GOT3 (cell line): ENCODE data around the gene AUTS2.

Experiments used
- DNase-seq: peaks from one replicate; lab custom pipeline; 2025; ENCODE audit warnings: mixed read lengths; lab: John Stamatoyannopoulos, UW

Gene AUTS2

GRCh38 chr7:70419526-70420380, 821.5 kb downstream of the AUTS2 start:
- no peak for DNase-seq

- no peak for DNase-seq
These were observed 822.0 kb downstream of the AUTS2 start for GRCh38 chr7:70420381-70420662.

GRCh38 chr7:70421319-70421718, 823.0 kb downstream of the AUTS2 start:
- DNase-seq = no peak

- DNase-seq = no peak
These were observed 828.1 kb downstream of the AUTS2 start for GRCh38 chr7:70426249-70426880.

GRCh38 chr7:70432567-70433001, 834.3 kb downstream of the AUTS2 start:
- DNase-seq = no peak

- DNase-seq = no peak
These were observed 836.1 kb downstream of the AUTS2 start for GRCh38 chr7:70434376-70434775.

- no peak for DNase-seq
These were observed 836.5 kb downstream of the AUTS2 start for GRCh38 chr7:70434821-70435220.

- no peak for DNase-seq
These were observed 837.4 kb downstream of the AUTS2 start for GRCh38 chr7:70435634-70436033.

GRCh38 chr7:70436790-70437350, 838.6 kb downstream of the AUTS2 start:
- no peak for DNase-seq

- no peak for DNase-seq
These were observed 841.4 kb downstream of the AUTS2 start for GRCh38 chr7:70439651-70440050.

- DNase-seq = no peak
These were observed 848.3 kb downstream of the AUTS2 start for GRCh38 chr7:70446448-70447143.

- DNase-seq = no peak
These were observed 850.1 kb downstream of the AUTS2 start for GRCh38 chr7:70448312-70448906.

GRCh38 chr7:70450731-70451130, 852.5 kb downstream of the AUTS2 start:
- no peak for DNase-seq

GRCh38 chr7:70455925-70456324, 857.6 kb downstream of the AUTS2 start:
- DNase-seq = no peak

- no peak for DNase-seq
These were observed 858.4 kb downstream of the AUTS2 start for GRCh38 chr7:70456719-70457118.

- DNase-seq = no peak
These were observed 859.2 kb downstream of the AUTS2 start for GRCh38 chr7:70457482-70457881.

- DNase-seq = no peak
These were observed 859.8 kb downstream of the AUTS2 start for GRCh38 chr7:70457883-70458680.

- DNase-seq = no peak
These were observed 860.5 kb downstream of the AUTS2 start for GRCh38 chr7:70458745-70459144.

GRCh38 chr7:70459546-70459945, 861.3 kb downstream of the AUTS2 start:
- no peak for DNase-seq

GRCh38 chr7:70460071-70460470, 861.8 kb downstream of the AUTS2 start:
- DNase-seq = no peak

GRCh38 chr7:70460562-70460961, 862.3 kb downstream of the AUTS2 start:
- DNase-seq = no peak
